Epithelial cell of proximal tubule (primary cell): ENCODE data around the gene TNFAIP8. TPM values are rescaled to one million over a fixed set of nuclear protein-coding genes. Genes with fewer than 3 reads are reported as not detected.
"Not testable (repeated sequence)": the region's sequence is repeated elsewhere in the genome, so short reads cannot be mapped to it uniquely, and the experiment has no call there.

ENCODE experiments used
- DNase-seq: peaks from one replicate; pipeline ENCODE4 v3.0.0-alpha.2; 2011; ENCODE audit warnings: low read depth
- H3K4me3 ChIP-seq: 2 replicates; pipeline ENCODE4 v1.5.1; 2011; ENCODE audit warnings: low read depth, mild to moderate bottlenecking, low read length
- total RNA-seq: library from RNA; depleted of rRNA; stranded (reverse); fragments of >200 nt; gene quantifications from 2 replicates; pipeline ENCODE4 v1.2.3, GENCODE V29; 2015
- TF ChIP-seq, protein P1 (sequence below): conservative IDR thresholded peaks from 2 replicates; pipeline ENCODE4 v1.5.1; 2012; ENCODE audit warnings: low read depth, mild to moderate bottlenecking, low read length

TNFAIP8 gene
- total RNA-seq, 1 donor from 2014 or later, result 60.9 TPM

DNA sequence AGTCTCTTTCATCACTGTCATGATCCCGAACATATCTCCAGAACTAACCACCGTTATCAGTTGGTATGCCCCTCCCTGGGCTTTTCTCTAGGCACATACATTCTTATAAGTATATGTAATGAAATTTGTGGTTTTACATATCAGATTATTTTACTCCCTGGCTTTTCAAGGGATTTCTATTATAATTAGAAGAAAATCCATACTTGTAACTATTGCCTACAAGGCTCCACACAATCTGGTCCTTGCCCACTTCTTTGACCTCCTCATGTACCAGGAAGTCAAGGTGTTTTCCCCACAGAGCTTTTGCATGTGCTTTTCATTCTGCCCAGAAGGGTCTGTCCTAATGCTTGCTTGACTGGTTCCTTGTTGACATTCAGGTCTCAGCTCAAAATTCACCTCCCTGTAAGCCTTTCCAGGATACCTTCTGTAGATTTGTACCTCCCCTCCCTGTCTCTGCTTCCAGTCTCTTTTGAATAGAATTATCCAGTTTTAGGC is 62.8 kb downstream of the TNFAIP8 start:
- H3K4me3 ChIP-seq, result no peak overlapping the region
- TF ChIP-seq, protein P1, sequence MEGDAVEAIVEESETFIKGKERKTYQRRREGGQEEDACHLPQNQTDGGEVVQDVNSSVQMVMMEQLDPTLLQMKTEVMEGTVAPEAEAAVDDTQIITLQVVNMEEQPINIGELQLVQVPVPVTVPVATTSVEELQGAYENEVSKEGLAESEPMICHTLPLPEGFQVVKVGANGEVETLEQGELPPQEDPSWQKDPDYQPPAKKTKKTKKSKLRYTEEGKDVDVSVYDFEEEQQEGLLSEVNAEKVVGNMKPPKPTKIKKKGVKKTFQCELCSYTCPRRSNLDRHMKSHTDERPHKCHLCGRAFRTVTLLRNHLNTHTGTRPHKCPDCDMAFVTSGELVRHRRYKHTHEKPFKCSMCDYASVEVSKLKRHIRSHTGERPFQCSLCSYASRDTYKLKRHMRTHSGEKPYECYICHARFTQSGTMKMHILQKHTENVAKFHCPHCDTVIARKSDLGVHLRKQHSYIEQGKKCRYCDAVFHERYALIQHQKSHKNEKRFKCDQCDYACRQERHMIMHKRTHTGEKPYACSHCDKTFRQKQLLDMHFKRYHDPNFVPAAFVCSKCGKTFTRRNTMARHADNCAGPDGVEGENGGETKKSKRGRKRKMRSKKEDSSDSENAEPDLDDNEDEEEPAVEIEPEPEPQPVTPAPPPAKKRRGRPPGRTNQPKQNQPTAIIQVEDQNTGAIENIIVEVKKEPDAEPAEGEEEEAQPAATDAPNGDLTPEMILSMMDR, result no peak
- DNase-seq, result no peak

DNA sequence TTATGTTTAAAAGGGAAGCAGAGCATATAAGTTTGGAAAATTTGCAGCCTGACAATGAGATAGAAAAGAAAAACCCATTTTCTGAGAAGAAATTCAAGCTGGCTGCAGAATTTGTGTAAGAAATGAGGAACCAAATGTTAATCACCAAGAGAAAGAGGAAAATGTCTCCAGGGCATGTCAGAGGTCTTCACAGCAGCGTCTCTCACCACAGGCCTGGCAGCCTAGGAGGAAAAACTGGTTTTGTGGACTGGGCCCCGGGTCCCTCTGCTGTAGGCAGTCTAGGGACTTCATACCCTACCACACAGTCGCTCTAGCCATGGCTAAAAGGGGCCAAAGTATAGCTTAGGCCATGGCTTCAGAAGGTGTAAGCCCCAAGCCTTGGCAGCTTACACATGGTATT is 64.3 kb downstream of the TNFAIP8 start:
- TF ChIP-seq, protein P1, result no peak
- DNase-seq, result no peak
- H3K4me3 ChIP-seq, result no peak overlapping the region

GRCh38 chr5:119426057-119426456 is 70.2 kb downstream of the TNFAIP8 start:
- H3K4me3 ChIP-seq, result no peak overlapping the region
- DNase-seq, result no peak
- TF ChIP-seq, protein P1, result no peak

GRCh38 chr5:119427060-119427459 is 71.2 kb downstream of the TNFAIP8 start:
- TF ChIP-seq, protein P1, result no peak
- DNase-seq, result no peak
- no peak overlapping the region for H3K4me3 ChIP-seq

DNA sequence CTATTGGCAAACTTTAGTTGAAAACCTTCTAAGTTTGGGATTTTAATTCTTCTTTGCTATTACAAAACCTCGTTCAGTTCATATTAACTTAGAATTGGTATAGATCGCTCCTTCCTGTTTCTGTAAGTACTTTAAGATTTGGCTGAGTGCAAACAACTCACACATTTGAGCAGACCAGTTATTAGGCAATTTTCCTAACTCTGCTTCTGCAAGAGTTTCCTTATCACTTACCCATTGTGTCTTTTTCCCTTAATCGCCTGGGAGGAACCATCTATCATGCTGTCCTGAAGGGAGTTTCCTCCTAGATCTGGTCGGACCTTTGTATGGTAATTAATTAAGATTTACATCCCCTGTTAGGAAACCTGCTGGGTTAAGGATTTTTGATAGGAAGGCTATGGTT is 71.8 kb downstream of the TNFAIP8 start:
- DNase-seq, H3K4me3 ChIP-seq: not testable (repeated sequence)

- not testable (repeated sequence) for H3K4me3 ChIP-seq, DNase-seq
Observed at GRCh38 chr5:119428166-119428565, 72.3 kb downstream of the TNFAIP8 start.

DNA sequence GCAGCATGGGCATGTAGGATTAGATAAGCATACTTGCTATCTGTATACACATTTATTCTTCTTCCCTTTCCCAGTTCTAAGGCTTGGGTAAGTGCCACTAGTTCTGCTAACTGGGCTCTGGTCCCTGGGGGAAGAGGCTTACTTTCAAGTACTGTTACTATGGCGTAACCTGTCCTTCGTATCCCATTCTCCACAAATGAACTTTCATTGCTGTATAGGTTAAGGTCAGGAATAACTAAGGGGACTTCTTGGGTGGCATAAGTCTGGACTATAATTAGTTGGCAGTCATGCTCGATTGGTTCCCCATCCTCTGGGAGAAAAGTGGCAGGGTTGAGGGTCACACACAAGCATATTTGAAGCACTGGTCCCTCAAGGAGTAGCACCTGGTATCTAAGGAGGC is 72.8 kb downstream of the TNFAIP8 start:
- H3K4me3 ChIP-seq, DNase-seq: not testable (repeated sequence)

GRCh38 chr5:119432674-119433237 is 76.9 kb downstream of the TNFAIP8 start:
- not testable (repeated sequence) for DNase-seq, H3K4me3 ChIP-seq

GRCh38 chr5:119435436-119436132 is 79.8 kb downstream of the TNFAIP8 start:
- H3K4me3 ChIP-seq, result no peak overlapping the region
- DNase-seq, result no peak
- TF ChIP-seq, protein P1, result peak; percentile 75

DNA sequence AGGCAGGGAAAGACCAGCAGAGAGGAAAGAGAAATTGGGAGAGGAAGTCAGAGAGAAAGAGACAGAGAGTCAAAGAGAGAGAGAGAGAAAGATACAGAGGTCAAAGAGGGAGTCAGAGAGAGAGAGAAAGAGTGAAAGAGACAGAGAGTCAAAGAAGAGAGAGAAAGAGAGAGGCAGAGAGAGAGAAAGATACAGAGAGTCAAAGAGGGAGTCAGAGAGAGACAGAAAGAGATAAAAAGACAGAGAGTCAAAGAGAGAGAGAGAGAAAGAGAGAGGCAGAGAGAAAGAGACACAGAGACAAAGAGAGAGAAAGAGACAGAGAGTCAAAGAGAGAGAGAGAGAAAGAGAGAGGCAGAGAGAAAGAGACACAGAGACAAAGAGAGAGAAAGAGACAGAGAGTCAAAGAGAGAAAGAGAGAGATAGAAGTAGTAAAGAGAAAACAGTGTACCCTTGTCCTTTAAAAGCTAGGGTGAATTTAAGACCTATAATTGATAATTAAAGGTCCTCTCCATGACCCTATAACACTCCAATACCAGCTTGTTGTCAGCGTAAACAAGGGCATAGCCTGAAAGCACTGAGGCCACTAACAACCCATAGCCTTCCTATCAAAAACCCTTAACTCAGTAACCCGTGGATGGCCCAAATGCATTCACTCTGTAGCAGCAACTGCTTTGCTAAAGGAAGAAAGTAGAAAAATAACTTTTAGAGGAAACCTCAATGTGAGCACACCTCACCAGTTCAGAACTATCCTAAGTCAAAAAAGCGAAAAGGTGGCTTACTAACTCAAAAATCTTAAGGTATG is 82.2 kb downstream of the TNFAIP8 start:
- DNase-seq, H3K4me3 ChIP-seq: not testable (repeated sequence)

DNA sequence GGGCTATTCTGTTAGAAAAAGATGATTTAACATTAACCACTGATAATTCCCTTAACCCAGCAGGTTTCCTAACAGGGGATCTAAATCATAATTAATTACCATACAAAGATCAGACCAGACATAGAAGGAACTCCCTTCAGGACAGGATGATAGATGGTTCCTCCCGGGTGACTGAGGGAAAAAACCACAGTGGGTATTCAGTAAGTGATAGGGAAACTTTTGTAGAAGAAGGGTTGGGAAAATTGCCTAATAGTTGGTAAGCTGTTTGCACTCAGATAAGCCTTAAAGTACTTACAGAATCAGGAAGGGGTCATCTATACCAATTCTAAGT is 82.7 kb downstream of the TNFAIP8 start:
- H3K4me3 ChIP-seq, DNase-seq: not testable (repeated sequence)
